ENCODE data around the gene PJVK. TPM values are rescaled to one million over a fixed set of nuclear protein-coding genes. Genes with fewer than 3 reads are reported as not detected.

The PJVK gene, protein sequence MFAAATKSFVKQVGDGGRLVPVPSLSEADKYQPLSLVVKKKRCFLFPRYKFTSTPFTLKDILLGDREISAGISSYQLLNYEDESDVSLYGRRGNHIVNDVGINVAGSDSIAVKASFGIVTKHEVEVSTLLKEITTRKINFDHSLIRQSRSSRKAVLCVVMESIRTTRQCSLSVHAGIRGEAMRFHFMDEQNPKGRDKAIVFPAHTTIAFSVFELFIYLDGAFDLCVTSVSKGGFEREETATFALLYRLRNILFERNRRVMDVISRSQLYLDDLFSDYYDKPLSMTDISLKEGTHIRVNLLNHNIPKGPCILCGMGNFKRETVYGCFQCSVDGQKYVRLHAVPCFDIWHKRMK
- polyA plus RNA-seq (2013, experiment 1 of 2) = 3.0 TPM
- 2.9 TPM for polyA plus RNA-seq (2013, experiment 2 of 2)

DNA sequence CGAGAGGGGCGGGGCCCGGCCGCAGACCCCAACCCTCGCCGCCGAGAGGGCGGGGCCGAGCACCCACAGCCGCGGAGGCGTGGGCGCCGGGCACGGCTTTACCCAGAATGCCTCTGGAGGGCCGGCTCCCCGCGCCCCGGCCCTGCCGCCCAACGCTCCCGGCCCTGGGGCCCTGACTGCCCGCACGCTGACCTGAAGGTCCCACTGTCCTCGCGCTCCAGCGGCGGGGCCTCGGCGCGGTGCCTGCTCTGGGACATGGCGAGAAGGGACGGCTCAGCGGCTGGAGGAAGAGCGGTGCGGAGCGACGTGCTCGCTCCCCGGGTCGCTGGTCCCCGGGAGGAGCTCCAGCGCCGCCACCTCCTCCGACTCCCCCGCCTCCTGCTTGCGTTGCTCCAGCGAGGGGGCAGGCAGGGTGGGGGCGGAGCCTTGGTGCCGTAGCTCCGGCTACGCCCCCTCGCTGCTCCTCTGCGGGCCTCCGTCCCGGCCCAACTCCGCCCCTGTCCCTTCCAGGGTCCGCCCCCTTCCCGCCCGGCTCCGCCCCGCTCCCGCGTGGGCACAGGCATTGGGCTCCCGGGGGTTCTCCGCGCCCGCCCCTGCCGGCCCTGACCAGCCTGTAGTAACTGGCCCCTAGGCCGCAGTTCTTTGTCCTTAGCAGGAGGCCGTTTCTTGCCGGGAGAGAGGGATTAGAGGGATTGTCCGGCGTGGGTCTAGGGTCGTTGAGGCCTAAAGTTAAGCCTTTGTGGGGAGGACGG lies at the start of gene PJVK, which contains the start of gene PRKRA:
TSS of gene PJVK (plus strand) at position 605 of the 752 bp plus-strand sequence. CDS start 2,032 bp downstream, outside the sequence.
TSS of gene PRKRA (minus strand) at position 402 of the 752 bp plus-strand sequence. CDS start at position 257, 145 bp downstream.
- Histone ChIP-seq H2BK15ac (ENCODE audit: low read length) (peak within 1 kb of the TSS; percentile 97), H2AFZ (ENCODE audit: low read length) (peak within 1 kb of the TSS; percentile 100), H2AK5ac (ENCODE audit: low read depth, low read length) (peak within 1 kb of the TSS; percentile 98), H3K23ac (ENCODE audit: low read depth, low read length, poor library complexity) (peak within 1 kb of the TSS; percentile 100), H3K18ac (ENCODE audit: low read length) (peak within 1 kb of the TSS; percentile 100), H3K36me3 (replicated peaks in 1 of 2; ENCODE audit: control insufficient read depth in 2 of 2, insufficient read depth in 2 of 2, low read length in 2 of 2) (peaks cover 14 to 41% of the 10 kb centered on the region in 2 donors), H2BK120ac (ENCODE audit: low read depth, low read length) (peak within 1 kb of the TSS; percentile 87), H3K27ac (replicated peaks; ENCODE audit: low read length) (peak within 1 kb of the TSS; percentile 100), H3K9me3 (replicated peaks in 1 of 2; ENCODE audit: control insufficient read depth in 2 of 2, insufficient read depth in 1 of 2, low read depth in 1 of 2, low read length in 2 of 2) (no peaks in the 10 kb centered on the region), H3K14ac (ENCODE audit: low read length) (peak within 1 kb of the TSS; percentile 94), H3K27me3 (ENCODE audit: control insufficient read depth in 3 of 3, insufficient read depth in 3 of 3, low read depth in 1 of 3, low read length in 3 of 3) (no peaks in the 10 kb centered on the region), H4K8ac (ENCODE audit: low read depth, low read length) (peak within 1 kb of the TSS; percentile 93), H3K4ac (ENCODE audit: low read length) (peak within 1 kb of the TSS; percentile 98), H2BK5ac (ENCODE audit: low read length) (peak within 1 kb of the TSS; percentile 100), H3K79me1 (ENCODE audit: low read depth, low read length) (peaks cover 8% of the 10 kb centered on the region), H3K4me2 (ENCODE audit: insufficient read depth, low read length, poor library complexity, severe bottlenecking) (peak within 1 kb of the TSS; percentile 74), H3K9ac (ENCODE audit: low read depth, low read length, poor library complexity) (peak within 1 kb of the TSS; percentile 100), H4K91ac (ENCODE audit: low read depth, low read length, poor library complexity) (peak within 1 kb of the TSS; percentile 53), H3K4me1 (ENCODE audit: control insufficient read depth in 2 of 2, insufficient read depth in 1 of 2, low read depth in 1 of 2, low read length in 2 of 2) (peaks cover 6 to 23% of the 10 kb centered on the region in 2 donors), H3K4me3 (ENCODE audit: low read length in 2 of 2) (peak within 1 kb of the TSS; percentile 93 to 98), H2BK12ac (ENCODE audit: low read length) (peak within 1 kb of the TSS; percentile 97)
- peak; percentile 97 for DNase-seq (ENCODE audit: low spot score)
- no CpG with 5 or more reads among the region's 76 CpGs for WGBS, 2 donors (ENCODE audit: extremely low coverage in 2 of 2, insufficient read length in 2 of 2, insufficient replicate concordance in 1 of 2)

DNA sequence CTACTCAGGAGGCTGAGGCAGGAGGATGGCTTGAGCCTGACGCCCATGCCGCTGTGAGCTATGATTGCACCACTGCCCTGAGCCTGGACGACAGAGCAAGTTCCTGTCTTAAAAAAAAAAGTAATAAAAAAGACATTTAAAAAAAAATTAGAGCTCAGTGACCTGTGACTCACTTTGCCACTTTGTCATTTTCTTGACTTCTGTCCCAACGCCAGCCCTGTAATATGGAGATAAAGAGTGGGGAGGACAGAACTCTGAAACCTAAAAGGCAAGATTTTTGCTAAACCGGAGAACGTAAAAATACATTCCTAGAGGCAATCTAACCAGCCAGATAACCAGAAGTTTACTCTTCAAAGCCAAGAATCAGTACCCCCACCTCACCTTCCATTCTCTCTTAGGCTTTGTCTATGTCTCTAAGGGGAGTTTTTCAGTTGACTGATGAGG lies 49.2 kb upstream of the PJVK start:
- Histone ChIP-seq H3K4ac (ENCODE audit: low read length) (no peak overlapping the region), H2BK12ac (ENCODE audit: low read length) (no peak overlapping the region), H4K91ac (ENCODE audit: low read depth, low read length, poor library complexity) (no peak overlapping the region), H2AFZ (ENCODE audit: low read length) (no peak overlapping the region), H2AK5ac (ENCODE audit: low read depth, low read length) (no peak overlapping the region), H3K9me3 (replicated peaks in 1 of 2; ENCODE audit: control insufficient read depth in 2 of 2, insufficient read depth in 1 of 2, low read depth in 1 of 2, low read length in 2 of 2) (no peaks in the 10 kb centered on the region), H3K27me3 (ENCODE audit: control insufficient read depth in 3 of 3, insufficient read depth in 3 of 3, low read depth in 1 of 3, low read length in 3 of 3) (no peaks in the 10 kb centered on the region), H3K4me3 (ENCODE audit: low read length in 2 of 2) (no peak overlapping the region), H2BK120ac (ENCODE audit: low read depth, low read length) (no peak overlapping the region), H3K18ac (ENCODE audit: low read length) (no peak overlapping the region), H3K4me2 (ENCODE audit: insufficient read depth, low read length, poor library complexity, severe bottlenecking) (no peak overlapping the region), H3K9ac (ENCODE audit: low read depth, low read length, poor library complexity) (no peak overlapping the region), H3K23ac (ENCODE audit: low read depth, low read length, poor library complexity) (no peak overlapping the region), H3K4me1 (ENCODE audit: control insufficient read depth in 2 of 2, insufficient read depth in 1 of 2, low read depth in 1 of 2, low read length in 2 of 2) (peaks cover 0 to 3% of the 10 kb centered on the region in 2 donors), H3K36me3 (replicated peaks in 1 of 2; ENCODE audit: control insufficient read depth in 2 of 2, insufficient read depth in 2 of 2, low read length in 2 of 2) (no peaks in the 10 kb centered on the region), H2BK15ac (ENCODE audit: low read length) (no peak overlapping the region), H3K79me1 (ENCODE audit: low read depth, low read length) (no peaks in the 10 kb centered on the region), H3K14ac (ENCODE audit: low read length) (no peak overlapping the region), H2BK5ac (ENCODE audit: low read length) (no peak overlapping the region), H3K27ac (replicated peaks; ENCODE audit: low read length) (no peak overlapping the region), H4K8ac (ENCODE audit: low read depth, low read length) (no peak overlapping the region)
- no CpG with 5 or more reads among the region's 6 CpGs for WGBS, 2 donors (ENCODE audit: extremely low coverage in 2 of 2, insufficient read length in 2 of 2, insufficient replicate concordance in 1 of 2)
- DNase-seq (ENCODE audit: low spot score) = no peak

GRCh38 chr2:178403671-178404306 lies 47.4 kb upstream of the PJVK start:
- no CpG with 5 or more reads among the region's 3 CpGs for WGBS, 2 donors (ENCODE audit: extremely low coverage in 2 of 2, insufficient read length in 2 of 2, insufficient replicate concordance in 1 of 2)
- no peak overlapping the region for H2BK120ac ChIP-seq (ENCODE audit: low read depth, low read length)
- no peak overlapping the region for H4K91ac ChIP-seq (ENCODE audit: low read depth, low read length, poor library complexity)
- no peak overlapping the region for H4K8ac ChIP-seq (ENCODE audit: low read depth, low read length)
- H3K4me2 ChIP-seq (ENCODE audit: insufficient read depth, low read length, poor library complexity, severe bottlenecking) = no peak overlapping the region
- peak overlapping the region; percentile 74 for H2AFZ ChIP-seq (ENCODE audit: low read length)
- H2BK12ac ChIP-seq (ENCODE audit: low read length) = no peak overlapping the region
- H3K4ac ChIP-seq (ENCODE audit: low read length) = no peak overlapping the region
- no peaks in the 10 kb centered on the region for H3K27me3 ChIP-seq (ENCODE audit: control insufficient read depth in 3 of 3, insufficient read depth in 3 of 3, low read depth in 1 of 3, low read length in 3 of 3)
- peaks cover 0 to 3% of the 10 kb centered on the region in 2 donors for H3K4me1 ChIP-seq (ENCODE audit: control insufficient read depth in 2 of 2, insufficient read depth in 1 of 2, low read depth in 1 of 2, low read length in 2 of 2)
- H3K14ac ChIP-seq (ENCODE audit: low read length) = no peak overlapping the region
- H3K36me3 ChIP-seq (replicated peaks in 1 of 2; ENCODE audit: control insufficient read depth in 2 of 2, insufficient read depth in 2 of 2, low read length in 2 of 2) = no peaks in the 10 kb centered on the region
- no peaks in the 10 kb centered on the region for H3K79me1 ChIP-seq (ENCODE audit: low read depth, low read length)
- H2BK15ac ChIP-seq (ENCODE audit: low read length) = no peak overlapping the region
- no peak overlapping the region for H3K18ac ChIP-seq (ENCODE audit: low read length)
- no peak overlapping the region for H2AK5ac ChIP-seq (ENCODE audit: low read depth, low read length)
- H2BK5ac ChIP-seq (ENCODE audit: low read length) = no peak overlapping the region
- H3K9me3 ChIP-seq (replicated peaks in 1 of 2; ENCODE audit: control insufficient read depth in 2 of 2, insufficient read depth in 1 of 2, low read depth in 1 of 2, low read length in 2 of 2) = no peaks in the 10 kb centered on the region
- H3K4me3 ChIP-seq (ENCODE audit: low read length in 2 of 2) = no peak overlapping the region
- no peak overlapping the region for H3K27ac ChIP-seq (replicated peaks; ENCODE audit: low read length)
- no peak overlapping the region for H3K23ac ChIP-seq (ENCODE audit: low read depth, low read length, poor library complexity)
- H3K9ac ChIP-seq (ENCODE audit: low read depth, low read length, poor library complexity) = no peak overlapping the region
- no peak for DNase-seq (ENCODE audit: low spot score)

Measured in neuronal stem cell (in vitro differentiated cells).